Placental epithelial cell (primary cell): ENCODE measurements around the gene RGS6. TPM values are rescaled to one million over a fixed set of nuclear protein-coding genes. Genes with fewer than 3 reads are reported as not detected.

Source experiments
- small RNA-seq: library from RNA; depleted of rRNA; stranded (forward); fragments of <200 nt; gene quantifications from one replicate; pipeline ENCODE3, GENCODE V24; 2012
- total RNA-seq: library from RNA; depleted of rRNA; stranded (reverse); fragments of >200 nt; gene quantifications from 2 replicates; pipeline ENCODE4 v1.2.3, GENCODE V29; 2012

RGS6 gene
- not detected in 2 replicates for total RNA-seq

GRCh38 chr14:71932229-71932981 is at the start of gene RGS6:
Gene RGS6, plus strand, starts transcription at chr14:71932429.

Small RNA genes within 50 kb of the gene (small RNA-seq; reads per million reads assigned to genes)
- gene MIR7843 (not detected), gene RF00019 (not detected)
